IMR-90 (cell line): Measurements from ENCODE around the gene NEURL1B. TPM values are rescaled to one million over a fixed set of nuclear protein-coding genes. Genes with fewer than 3 reads are reported as not detected.

Experiments used
- ATAC-seq: fragments of 200-7000 bp; cut with Tn5 transposase; 2 replicates; pipeline ENCODE4 v1.9.1; 2020; ENCODE audit warnings: low read depth, mild to moderate bottlenecking, moderate library complexity
- BruUV-seq: library from RNA; stranded (reverse); fragments of 400-500 nt; replicated peaks from 2 replicates; lab custom pipeline; 2021; lab: Mats Ljungman, UMichigan
- CTCF ChIA-PET: fragments of 300-600 bp; formaldehyde crosslinking; extraction: SDS; loops from one replicate; lab custom pipeline; 2021; ENCODE audit warnings: antibody characterized with exemption; lab: Yijun Ruan, JAX
- POLR2A ChIA-PET: fragments of 300-600 bp; sonication (Branson Sonifier 250); formaldehyde crosslinking; loops from one replicate; lab custom pipeline; 2022; ENCODE audit warnings: antibody characterized with exemption; ENCODE audit not compliant: unreplicated experiment; lab: Charles Lee
- DNase-seq: peaks from one replicate; pipeline ENCODE4 v3.0.0; 2013
- H2AFZ ChIP-seq: replicated peaks from 2 replicates; pipeline ENCODE3; 2013; ENCODE audit warnings: low read length, mild to moderate bottlenecking; ENCODE audit not compliant: poor library complexity
- H2AK5ac ChIP-seq: 2 replicates; pipeline ENCODE4 v1.6.1; 2013; ENCODE audit warnings: low read depth, low read length, inconsistent platforms
- H2AK9ac ChIP-seq: replicated peaks from 2 replicates; pipeline ENCODE3; 2013; ENCODE audit warnings: mild to moderate bottlenecking, low read depth, low read length, moderate library complexity; ENCODE audit not compliant: poor library complexity
- H2BK120ac ChIP-seq: 2 replicates; pipeline ENCODE4 v1.6.1; 2013; ENCODE audit warnings: low read depth, low read length, inconsistent platforms
- H2BK15ac ChIP-seq: 3 replicates; pipeline ENCODE4 v1.6.1; 2013; ENCODE audit warnings: low read depth, low read length, inconsistent platforms
- H2BK20ac ChIP-seq: 2 replicates; pipeline ENCODE4 v1.6.1; 2013; ENCODE audit warnings: low read depth, mild to moderate bottlenecking, inconsistent platforms, low read length, moderate library complexity
- H2BK5ac ChIP-seq: 2 replicates; pipeline ENCODE4 v1.6.1; 2013; ENCODE audit warnings: mild to moderate bottlenecking, low read depth, low read length, inconsistent platforms; ENCODE audit not compliant: poor library complexity, severe bottlenecking
- H3K14ac ChIP-seq: replicated peaks from 2 replicates; pipeline ENCODE4 v1.6.1; 2013; ENCODE audit warnings: low read depth, low read length, inconsistent platforms
- H3K18ac ChIP-seq: 2 replicates; pipeline ENCODE4 v1.6.1; 2013; ENCODE audit warnings: low read depth, low read length, control low read depth
- H3K23ac ChIP-seq: 2 replicates; pipeline ENCODE4 v1.6.1; 2013; ENCODE audit warnings: low read depth, low read length, inconsistent platforms
- H3K27ac ChIP-seq: 2 replicates; pipeline ENCODE4 v1.5.1; 2013; ENCODE audit warnings: mild to moderate bottlenecking, control low read depth, low read length; ENCODE audit not compliant: insufficient read depth
- H3K27me3 ChIP-seq: 2 replicates; pipeline ENCODE4 v1.6.1; 2013; ENCODE audit warnings: low read length; ENCODE audit not compliant: control insufficient read depth, insufficient read depth
- H3K36me3 ChIP-seq: 2 replicates; pipeline ENCODE4 v1.6.1; 2013; ENCODE audit warnings: low read length, mixed read lengths; ENCODE audit not compliant: control insufficient read depth, insufficient read depth
- H3K4ac ChIP-seq: 2 replicates; pipeline ENCODE4 v1.6.1; 2013; ENCODE audit warnings: low read depth, low read length, inconsistent platforms
- H3K4me1 ChIP-seq: 2 replicates; pipeline ENCODE4 v1.6.1; 2013; ENCODE audit warnings: low read length, mixed read lengths; ENCODE audit not compliant: control insufficient read depth, insufficient read depth
- H3K4me2 ChIP-seq: 2 replicates; pipeline ENCODE4 v1.6.1; 2013; ENCODE audit warnings: low read depth, mild to moderate bottlenecking, control low read depth, low read length, moderate library complexity
- H3K4me3 ChIP-seq: 2 replicates; pipeline ENCODE4 v1.5.1; 2013; ENCODE audit warnings: low read depth, mild to moderate bottlenecking, control low read depth, low read length, moderate library complexity; ENCODE audit not compliant: insufficient read depth
- H3K56ac ChIP-seq: 2 replicates; pipeline ENCODE4 v1.6.1; 2013; ENCODE audit warnings: low read length, inconsistent platforms; ENCODE audit not compliant: insufficient read depth; ENCODE audit errors: extremely low read depth
- H3K79me1 ChIP-seq, 2 experiments: 2 replicates each; pipeline ENCODE4 v1.6.1; 2013; ENCODE audit warnings: low read length in 2 of 2, inconsistent platforms in 1 of 2, low read depth in 1 of 2
- H3K9ac ChIP-seq: 2 replicates; pipeline ENCODE4 v1.6.1; 2013; ENCODE audit warnings: low read depth, low read length, control low read depth
- H3K9me1 ChIP-seq: 2 replicates; pipeline ENCODE4 v1.6.1; 2013; ENCODE audit warnings: low read length, inconsistent platforms; ENCODE audit not compliant: insufficient read depth
- H3K9me3 ChIP-seq: 2 replicates; pipeline ENCODE4 v1.6.1; 2013; ENCODE audit warnings: low read length; ENCODE audit not compliant: control insufficient read depth, insufficient read depth
- H4K20me1 ChIP-seq: 2 replicates; pipeline ENCODE4 v1.6.1; 2013; ENCODE audit warnings: low read length, inconsistent platforms; ENCODE audit not compliant: insufficient read depth
- H4K5ac ChIP-seq: 2 replicates; pipeline ENCODE4 v1.6.1; 2013; ENCODE audit warnings: mild to moderate bottlenecking, low read depth, low read length, control low read depth
- H4K8ac ChIP-seq, 2 experiments: 2 replicates each; pipeline ENCODE4 v1.6.1; 2013; ENCODE audit warnings: low read depth in 2 of 2, low read length in 2 of 2, control low read depth in 1 of 2, inconsistent platforms in 1 of 2
- H4K91ac ChIP-seq: 2 replicates; pipeline ENCODE4 v1.6.1; 2013; ENCODE audit warnings: low read depth, low read length, inconsistent platforms; ENCODE audit not compliant: insufficient read depth
- BHLHE40 ChIP-seq: fragments of 150-350 bp; IDR thresholded peaks from 2 replicates; pipeline ENCODE4 v1.6.1; 2016; ENCODE audit warnings: mild to moderate bottlenecking, low read depth, low read length
- CEBPB ChIP-seq: IDR thresholded peaks from 2 replicates; pipeline ENCODE4 v1.6.1; 2012; ENCODE audit warnings: low read depth, low read length, improper control_type of control experiment
- CHD1 ChIP-seq: IDR thresholded peaks from 2 replicates; pipeline ENCODE4 v1.6.1; 2012; ENCODE audit warnings: low read depth, low read length, improper control_type of control experiment
- CTCF ChIP-seq: conservative IDR thresholded peaks from 2 replicates; pipeline ENCODE4 v1.5.1; 2012; ENCODE audit warnings: mild to moderate bottlenecking, low read depth, low read length, improper control_type of control experiment
- FOS ChIP-seq: fragments of 150-350 bp; IDR thresholded peaks from 2 replicates; pipeline ENCODE4 v1.6.1; 2016; ENCODE audit warnings: low read depth, low read length
- MAFK ChIP-seq: IDR thresholded peaks from 2 replicates; pipeline ENCODE4 v1.6.1; 2012; ENCODE audit warnings: low read depth, low read length, improper control_type of control experiment
- MAZ ChIP-seq: IDR thresholded peaks from 2 replicates; pipeline ENCODE4 v1.6.1; 2012; ENCODE audit warnings: low read depth, mild to moderate bottlenecking, low read length, improper control_type of control experiment, moderate library complexity, borderline replicate concordance
- MXI1 ChIP-seq: IDR thresholded peaks from 2 replicates; pipeline ENCODE4 v1.6.1; 2012; ENCODE audit warnings: low read depth, mild to moderate bottlenecking, low read length, moderate library complexity, borderline replicate concordance
- NFE2L2 ChIP-seq: fragments of 150-350 bp; IDR thresholded peaks from 2 replicates; pipeline ENCODE4 v1.6.1; 2016; ENCODE audit warnings: low read depth, mild to moderate bottlenecking, low read length
- POLR2A ChIP-seq: IDR thresholded peaks from 2 replicates; pipeline ENCODE4 v1.6.1; 2012; ENCODE audit warnings: mild to moderate bottlenecking, low read depth, low read length
- RAD21 ChIP-seq: IDR thresholded peaks from 2 replicates; pipeline ENCODE4 v1.6.1; 2012; ENCODE audit warnings: low read length, improper control_type of control experiment
- RFX5 ChIP-seq: IDR thresholded peaks from 2 replicates; pipeline ENCODE4 v1.8.0; 2012; ENCODE audit warnings: low read depth, mild to moderate bottlenecking, low read length, moderate library complexity
- SMC3 ChIP-seq: fragments of 150-350 bp; IDR thresholded peaks from 2 replicates; pipeline ENCODE4 v1.6.1; 2016; ENCODE audit warnings: low read depth, mild to moderate bottlenecking, antibody characterized with exemption, low read length, moderate library complexity
- USF2 ChIP-seq: fragments of 150-350 bp; IDR thresholded peaks from 2 replicates; pipeline ENCODE4 v1.6.1; 2017; ENCODE audit warnings: mild to moderate bottlenecking, antibody characterized with exemption, low read length, low read depth
- WGBS, 2 experiments: methylation state at CpG; one replicate each; pipeline versions ENCODE4 v1.1.5 to v1.1.7; 2013; ENCODE audit warnings: missing lambda C conversion rate in 2 of 2; ENCODE audit not compliant: insufficient read length in 1 of 2; ENCODE audit errors: extremely low coverage in 2 of 2; 5-methylcytosine and 5-hydroxymethylcytosine counted together
- dilution Hi-C: fragments of 300-500 bp; cut with HindIII; formaldehyde crosslinking; loops from one replicate; pipeline ENCODE4 v1.14.3; 2018; ENCODE audit warnings: low sequenced_read_pairs; ENCODE audit not compliant: unreplicated experiment
- in situ Hi-C: fragments of 300-500 bp; cut with MboI; formaldehyde crosslinking; loops from 3 replicates; pipeline ENCODE4 v1.14.3; 2019; ENCODE audit warnings: low sequenced_read_pairs, inconsistent platforms, mixed read lengths
- intact Hi-C: fragments of 100-400 bp; cut with micrococcal nuclease; formaldehyde crosslinking; loops from 2 replicates; pipeline ENCODE4 v1.10.0; 2022
- polyA plus RNA-seq, 3 experiments: library from polyadenylated mRNA; depleted of rRNA; stranded (reverse); fragments of >200 nt; gene quantifications; 2 replicates each; pipeline ENCODE4 v1.2.3, GENCODE V29; 2012; ENCODE audit warnings: low replicate concordance in 1 of 3
- total RNA-seq: library from RNA; depleted of rRNA; stranded (reverse); fragments of >200 nt; gene quantifications from 2 replicates; pipeline ENCODE4 v1.2.3, GENCODE V29; 2012

Gene NEURL1B
- total and polyA plus RNA-seq, 2 of the 4 experiments (the other 2 are of a cell fraction), result 1.8 to 2.8 TPM

- intact Hi-C loops (no loop called here), in situ Hi-C loops (no loop called here), dilution Hi-C loops (no loop called here)
- ChIA-PET POLR2A (no interaction called here), CTCF (no interaction called here)
- no peaks in the 10 kb centered on the region for H3K27me3 ChIP-seq
- no peak overlapping the region for H3K4me3 ChIP-seq
- H3K79me1 ChIP-seq, result peaks cover 3 to 26% of the 10 kb centered on the region in 2 experiments; a peak in 2 of 4 replicates
- ATAC-seq, result no peak
- no peaks in the 10 kb centered on the region for H4K20me1 ChIP-seq
- no peak overlapping the region for H3K9ac ChIP-seq
- no peak overlapping the region for H2AK5ac ChIP-seq
- H3K18ac ChIP-seq, result no peak overlapping the region
- H2BK120ac ChIP-seq, result no peak overlapping the region
- no peak overlapping the region for H2BK15ac ChIP-seq
- no peak for DNase-seq
- no peaks in the 10 kb centered on the region for H3K9me1 ChIP-seq
- peaks cover 2% of the 10 kb centered on the region; the same call in 1 of the 2 replicates for H3K4me1 ChIP-seq
- H4K8ac ChIP-seq, result no peak overlapping the region
- no peak overlapping the region for H3K14ac ChIP-seq
- no peak overlapping the region for H2AK9ac ChIP-seq
- no CpG with 5 or more reads among the region's 7 CpGs for WGBS, 2 experiments
- no peaks in the 10 kb centered on the region for H3K9me3 ChIP-seq
- H2AFZ ChIP-seq, result no peak overlapping the region
- H3K27ac ChIP-seq, result no peak overlapping the region
- H4K91ac ChIP-seq, result no peak overlapping the region
- no TSS peak for BruUV-seq
- H3K56ac ChIP-seq, result no peak overlapping the region
- H3K4me2 ChIP-seq, result no peak overlapping the region
- no peak overlapping the region for H2BK5ac ChIP-seq
- H3K36me3 ChIP-seq, result no peaks in the 10 kb centered on the region; the same call in 1 of the 2 replicates
- H3K4ac ChIP-seq, result no peak overlapping the region
- H4K5ac ChIP-seq, result no peak overlapping the region
- no peak for TF ChIP-seq CTCF
- no peak for TF ChIP-seq BHLHE40
- no peak for TF ChIP-seq CEBPB
- no peak for TF ChIP-seq USF2
- no peak for TF ChIP-seq MXI1
- no peak for TF ChIP-seq MAFK
- no peak for TF ChIP-seq SMC3
- no peak for TF ChIP-seq RFX5
- TF ChIP-seq POLR2A, result no peak
- no peak for TF ChIP-seq CHD1
- no peak for TF ChIP-seq RAD21
- TF ChIP-seq NFE2L2, result no peak
- no peak for TF ChIP-seq MAZ
- TF ChIP-seq FOS, result no peak
- no peak overlapping the region for H3K23ac ChIP-seq
- no peak overlapping the region for H2BK20ac ChIP-seq
Measured at GRCh38 chr5:172678902-172679301, 37.8 kb downstream of the NEURL1B start.
